Urothelium cell line (cell line): ENCODE measurements around the gene LDB2.

ENCODE experiments used
- DNase-seq: peaks from one replicate; pipeline ENCODE4 v3.0.0; 2011; ENCODE audit warnings: low spot score, mixed read lengths
- FAIRE-seq: peaks from 2 replicates; lab custom pipeline; 2011; peaks lifted over from hg19 to GRCh38; lab: Jason Lieb, UNC

Gene LDB2

DNA sequence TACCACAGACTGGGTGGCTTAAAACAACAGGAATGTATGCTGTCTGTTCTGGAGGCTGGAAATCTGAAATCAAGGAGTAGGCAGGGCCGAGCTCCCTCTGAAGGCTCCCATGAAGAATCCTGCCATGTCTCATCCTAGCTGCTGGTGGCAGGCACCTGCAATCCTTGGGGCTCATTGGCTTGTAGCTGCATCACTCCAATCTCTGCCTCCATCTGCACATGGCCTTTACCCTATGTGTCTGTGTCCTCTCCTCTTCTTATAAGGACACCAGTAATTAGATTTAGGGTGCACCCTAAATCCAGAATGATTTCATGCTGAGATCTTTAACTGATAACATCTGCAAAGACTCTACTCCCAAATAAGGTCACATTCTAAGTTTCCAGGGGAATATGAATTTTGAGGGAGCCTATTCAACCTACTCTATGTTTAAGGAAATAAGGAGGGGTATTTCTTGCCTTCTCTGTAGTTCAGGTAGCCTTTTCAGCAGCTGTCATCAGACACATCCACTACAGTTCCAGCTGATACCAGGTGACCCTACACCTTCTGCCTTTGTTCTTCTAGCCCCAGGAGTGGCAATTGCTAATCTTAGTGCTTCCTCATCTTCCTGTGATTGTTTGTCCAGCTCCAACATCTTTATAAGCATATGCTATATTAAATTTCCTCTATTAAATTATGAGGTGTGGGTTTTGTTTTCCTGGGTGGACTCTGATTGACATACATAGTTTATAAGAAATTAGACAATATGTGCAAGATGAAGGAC is 377.1 kb downstream of the LDB2 start:
- FAIRE-seq (no peak), DNase-seq (no peak)

DNA sequence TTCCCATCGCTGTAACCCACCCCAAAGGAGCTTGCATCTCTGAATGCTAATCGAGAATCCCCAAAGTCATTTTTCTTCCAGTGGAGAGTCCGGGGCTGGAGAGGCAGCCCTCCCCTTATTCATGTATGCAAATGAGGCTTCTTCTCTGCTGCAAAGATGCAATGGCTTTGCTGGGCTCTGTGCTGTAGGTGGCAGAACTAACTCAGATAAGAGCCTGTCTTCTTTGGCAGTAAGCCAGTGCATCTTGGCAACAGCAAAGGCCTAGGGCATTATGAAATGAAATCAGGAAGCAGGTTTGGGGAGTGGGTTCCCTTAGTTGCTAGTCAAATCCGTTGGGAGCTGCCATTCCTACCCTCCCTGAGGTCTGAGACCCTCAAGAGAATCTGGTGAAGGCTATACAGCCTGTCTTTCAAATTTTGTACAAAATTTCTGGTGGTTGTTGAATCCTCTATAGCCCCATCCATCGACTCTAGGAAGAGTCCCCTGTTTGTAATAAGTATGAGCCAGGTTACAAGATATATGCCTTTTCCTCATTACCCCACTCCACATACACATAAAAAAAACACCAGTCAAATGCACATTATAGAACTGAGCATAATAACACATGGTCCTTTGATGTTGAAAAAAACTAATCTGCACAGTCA is 381.5 kb downstream of the LDB2 start:
- FAIRE-seq (no peak), DNase-seq (no peak)

DNA sequence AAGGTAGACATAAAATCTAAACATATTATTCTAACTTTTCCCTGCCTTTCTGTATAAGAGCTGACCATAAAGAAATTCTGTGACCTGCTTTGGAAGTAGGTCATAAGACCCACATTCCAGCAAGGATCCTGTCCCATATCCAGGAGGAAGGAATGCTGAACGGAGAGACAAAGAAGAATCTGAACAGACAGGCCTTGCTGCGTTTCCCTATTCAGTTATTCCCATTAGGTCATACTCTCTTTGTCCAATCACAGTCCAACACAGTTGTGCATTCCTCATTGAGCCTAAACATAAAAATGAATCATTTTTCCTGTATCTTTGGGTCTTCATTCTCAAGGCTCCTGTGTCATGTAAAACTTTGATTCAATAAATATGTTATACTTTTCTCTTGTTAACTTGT is 384.6 kb downstream of the LDB2 start:
- FAIRE-seq (no peak), DNase-seq (no peak)

DNA sequence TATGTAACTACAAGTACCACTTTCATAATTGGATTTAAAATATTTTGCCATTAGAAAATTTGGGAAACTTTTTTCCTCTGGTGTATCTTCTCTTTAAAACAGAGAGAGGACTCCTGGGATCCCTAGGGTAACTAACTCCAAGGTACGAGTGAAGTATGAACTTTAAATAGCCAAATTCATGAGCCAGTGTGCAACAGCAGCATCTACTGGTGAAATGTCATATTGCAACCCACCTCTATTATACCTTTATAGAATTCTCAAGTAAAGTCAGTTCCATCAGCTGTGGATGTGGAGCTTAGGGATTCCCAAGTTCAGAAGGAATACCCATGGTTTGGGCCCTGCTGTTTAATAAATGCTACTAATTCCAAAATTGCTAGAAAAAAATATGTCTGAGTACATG is 389.5 kb downstream of the LDB2 start:
- no peak for DNase-seq
- FAIRE-seq: no peak

DNA sequence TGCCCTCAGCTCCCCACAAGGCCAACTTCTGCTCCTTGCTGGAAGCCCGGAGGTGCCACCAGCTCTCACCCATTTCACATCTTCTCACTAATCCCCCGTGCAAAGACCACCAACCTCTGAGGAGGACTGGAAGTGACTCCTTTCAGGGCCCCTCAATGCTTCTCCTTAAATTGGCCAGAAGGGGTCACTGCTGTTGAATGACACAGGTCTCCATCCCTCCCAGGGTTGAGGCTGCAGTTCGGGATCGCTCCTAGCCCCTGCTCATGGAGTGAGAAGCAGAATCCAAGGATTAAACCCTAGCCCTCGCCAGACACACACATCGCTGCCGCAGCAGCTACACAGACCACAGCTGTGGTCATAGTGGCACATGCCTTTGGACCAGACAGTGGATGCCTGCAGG is 392.7 kb downstream of the LDB2 start:
- no peak for FAIRE-seq
- no peak for DNase-seq

DNA sequence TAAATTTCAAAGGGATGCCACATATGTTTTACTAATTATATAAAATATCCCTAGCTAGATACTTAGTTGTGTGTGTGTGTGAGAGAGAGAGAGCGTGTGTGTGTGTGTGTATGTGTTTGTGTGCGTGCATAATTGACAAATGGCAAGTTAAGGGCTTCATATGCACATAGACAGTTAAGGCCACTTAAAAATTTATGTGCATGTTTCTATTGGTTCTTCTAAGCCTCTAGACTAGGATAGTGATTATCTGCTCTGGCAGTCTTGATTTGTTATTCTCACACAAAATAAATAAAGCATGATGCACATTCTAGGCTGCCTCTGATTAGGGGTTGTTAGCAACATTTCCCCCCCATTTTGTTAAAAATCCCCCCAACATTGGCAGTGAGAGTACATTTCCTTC is 393.2 kb downstream of the LDB2 start:
- no peak for DNase-seq
- no peak for FAIRE-seq

DNA sequence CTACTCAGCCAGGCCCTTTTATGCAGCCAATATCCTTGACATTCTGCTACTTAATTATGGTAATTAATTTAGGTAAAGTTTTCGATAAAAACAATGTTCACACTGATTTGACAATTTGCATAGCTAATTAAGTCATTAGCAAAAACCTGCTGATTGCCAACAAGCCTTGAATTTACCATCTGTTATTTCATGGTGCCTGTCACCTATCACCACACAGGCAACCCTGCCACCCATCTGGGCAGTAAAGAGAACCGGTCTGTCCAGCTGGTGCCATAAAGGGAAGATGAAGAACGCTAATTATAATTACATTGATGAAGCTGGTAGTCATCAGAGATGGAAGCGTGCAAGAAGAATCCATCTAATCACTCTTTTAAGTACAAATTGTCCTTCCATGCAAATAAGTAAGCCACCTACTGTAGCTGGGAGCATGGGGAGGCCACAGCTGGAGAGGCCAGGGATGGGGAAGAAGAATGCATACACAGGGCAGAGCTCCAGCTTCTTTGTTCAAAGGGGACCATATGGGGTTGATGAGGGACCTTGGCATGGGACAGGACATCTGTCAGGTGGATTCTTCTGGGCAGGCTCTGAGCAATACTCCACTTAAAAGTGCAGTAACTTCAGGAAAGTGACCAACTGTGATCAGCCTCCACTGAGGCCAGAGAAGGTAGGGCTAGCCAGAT is 394.9 kb downstream of the LDB2 start:
- DNase-seq (no peak), FAIRE-seq (no peak)

DNA sequence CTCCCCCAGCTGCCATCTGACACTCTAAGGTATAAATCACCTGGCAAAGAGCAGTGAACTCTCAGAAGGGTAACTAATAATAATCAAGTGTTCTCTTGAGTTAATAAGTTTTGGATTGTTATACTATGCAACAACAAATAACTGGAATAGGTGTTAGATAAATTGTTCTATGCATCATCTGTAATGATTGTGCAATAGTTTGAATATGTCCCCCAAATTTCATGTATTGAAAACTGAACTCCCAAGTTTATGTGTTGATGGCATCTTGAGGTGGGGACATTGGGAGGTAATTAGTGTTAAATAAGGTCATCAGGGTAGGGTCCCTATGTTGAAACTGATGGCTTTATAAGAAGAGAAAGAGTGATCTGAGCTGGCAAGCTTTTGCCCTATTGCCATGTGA is 399.5 kb downstream of the LDB2 start:
- no peak for FAIRE-seq
- no peak for DNase-seq

DNA sequence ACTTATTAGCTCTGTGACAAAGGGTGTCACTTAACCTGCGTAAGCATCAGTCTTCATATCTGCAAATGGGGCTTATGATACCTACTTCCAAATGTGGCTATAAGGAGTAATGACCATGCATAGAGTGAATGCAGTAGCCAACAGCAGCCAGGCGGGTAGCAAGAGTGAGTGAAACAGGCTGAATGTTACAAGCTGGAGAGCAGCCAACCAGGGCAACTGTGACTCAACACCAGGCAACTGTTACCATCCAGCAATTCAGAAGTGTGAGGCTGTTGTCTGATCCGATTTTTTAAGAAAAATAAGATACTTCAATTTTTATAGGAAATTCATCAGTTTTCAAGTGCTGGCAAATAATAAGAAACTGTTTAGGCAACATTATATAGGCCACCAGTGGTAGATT is 401.9 kb downstream of the LDB2 start:
- DNase-seq (peak; percentile 31), FAIRE-seq (no peak)

DNA sequence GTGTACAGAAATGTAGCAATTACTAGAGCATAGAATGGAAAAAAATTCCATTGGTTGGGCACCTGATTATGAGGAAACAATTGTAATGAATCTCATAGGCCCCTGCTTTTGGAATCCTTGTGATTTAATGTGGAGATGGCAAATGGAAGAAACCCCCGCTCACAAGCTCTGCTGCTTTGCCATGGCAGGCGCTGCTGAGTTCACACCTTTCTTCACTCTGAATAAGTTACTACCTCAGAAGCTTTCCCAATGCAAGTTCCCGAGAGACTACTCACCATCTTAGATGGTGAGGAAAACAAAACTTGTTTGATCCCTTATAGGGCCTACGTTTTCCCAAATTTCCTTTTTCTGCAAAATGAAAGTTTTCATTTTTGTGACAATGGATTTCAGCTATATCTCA is 405.6 kb downstream of the LDB2 start:
- no peak for FAIRE-seq
- DNase-seq: no peak

DNA sequence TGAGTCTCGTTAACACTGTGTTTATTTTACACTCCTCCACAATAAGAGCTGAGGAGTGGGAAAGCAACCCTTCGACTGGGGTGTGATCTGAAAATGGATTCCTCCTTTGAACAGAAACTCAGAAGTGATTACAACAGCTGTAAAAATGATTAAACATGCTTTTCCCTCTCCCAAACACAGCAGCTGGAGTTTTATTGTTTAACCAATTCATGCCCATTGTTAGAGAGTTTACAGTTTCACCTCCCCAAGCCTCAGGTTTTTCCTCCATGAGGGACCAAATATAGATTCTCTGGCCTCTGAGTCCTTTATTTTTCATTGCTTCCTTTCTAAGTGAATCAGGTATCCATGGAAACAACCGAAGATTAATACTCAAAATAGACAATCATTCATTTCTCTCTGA is 409.2 kb downstream of the LDB2 start:
- FAIRE-seq: no peak
- no peak for DNase-seq

DNA sequence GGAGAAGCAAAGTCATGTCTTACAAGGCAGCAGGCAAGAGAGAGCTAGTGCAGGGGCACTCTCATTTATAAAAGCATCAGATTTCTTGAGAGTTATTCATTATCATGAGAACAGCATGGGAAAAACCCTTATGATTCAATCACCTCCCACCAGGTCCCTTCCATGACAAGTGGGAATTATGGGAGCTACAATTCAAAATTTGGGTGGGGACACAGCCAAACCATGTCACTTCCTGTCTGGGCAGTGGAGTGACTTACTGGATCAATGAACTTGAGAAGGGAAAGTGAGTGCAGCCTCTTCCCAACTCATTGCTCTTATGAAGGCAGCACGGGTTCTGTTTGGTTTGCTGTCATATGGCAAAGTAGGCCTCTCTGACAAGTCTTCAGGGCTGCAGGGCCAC is 410.4 kb downstream of the LDB2 start:
- DNase-seq (no peak), FAIRE-seq (no peak)

DNA sequence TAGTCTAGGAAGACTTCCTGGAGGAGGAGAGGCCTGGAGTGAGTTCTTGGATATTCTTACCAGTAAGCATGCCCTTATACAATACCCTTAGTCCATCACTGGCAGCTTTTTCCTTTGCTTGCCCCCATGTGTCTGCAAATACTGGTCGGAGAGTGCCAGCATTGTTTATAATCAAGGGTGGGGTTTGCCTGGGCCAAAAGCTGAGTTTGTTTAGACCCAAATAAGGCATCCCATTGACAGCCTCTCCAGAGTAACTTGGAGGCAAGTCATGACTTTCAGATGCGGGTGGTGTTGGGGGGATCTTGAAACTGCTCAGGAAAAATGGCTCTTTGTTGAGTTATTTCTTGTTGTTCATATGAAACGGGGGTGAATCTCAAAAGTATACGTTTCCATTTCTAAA is 413.7 kb downstream of the LDB2 start:
- no peak for FAIRE-seq
- no peak for DNase-seq

DNA sequence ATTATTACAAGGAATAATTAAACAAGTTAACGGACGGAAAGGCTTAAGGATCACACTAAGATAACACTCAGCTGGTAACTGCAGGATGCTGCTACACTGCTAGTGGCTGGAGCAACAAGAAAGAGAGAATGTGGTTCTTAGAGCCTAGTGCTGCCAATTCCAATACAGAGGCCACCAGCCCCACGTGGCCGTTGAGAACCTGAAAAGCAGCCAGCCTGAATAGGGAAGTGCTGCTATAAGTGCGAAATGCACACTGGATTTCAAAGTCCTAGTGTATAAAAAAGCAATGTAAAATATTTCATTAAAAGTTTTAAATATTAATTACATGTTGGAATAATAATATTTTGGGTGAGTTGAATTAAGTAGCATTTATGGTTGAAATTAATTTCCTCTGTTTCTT is 414.9 kb downstream of the LDB2 start:
- FAIRE-seq (no peak), DNase-seq (no peak)

DNA sequence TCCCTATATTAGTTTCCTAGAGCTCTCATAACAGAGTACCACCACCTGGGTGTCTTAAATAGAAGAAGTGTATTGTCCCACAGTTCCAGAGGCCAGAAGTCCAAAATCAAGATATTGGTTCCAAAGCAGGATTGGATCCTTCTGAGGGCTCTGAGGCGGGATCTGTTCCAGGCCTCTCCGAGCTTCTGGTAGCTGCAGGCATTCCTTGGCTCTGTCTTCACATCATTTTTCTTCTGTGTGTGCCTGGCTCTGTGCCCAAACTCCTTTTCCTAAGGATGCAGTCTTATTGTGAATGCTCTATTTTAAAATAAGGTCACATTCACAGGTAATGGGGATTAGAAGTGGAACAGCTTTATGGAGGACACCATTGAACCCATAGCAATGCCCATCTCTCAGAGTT is 418.4 kb downstream of the LDB2 start:
- DNase-seq: no peak
- no peak for FAIRE-seq

DNA sequence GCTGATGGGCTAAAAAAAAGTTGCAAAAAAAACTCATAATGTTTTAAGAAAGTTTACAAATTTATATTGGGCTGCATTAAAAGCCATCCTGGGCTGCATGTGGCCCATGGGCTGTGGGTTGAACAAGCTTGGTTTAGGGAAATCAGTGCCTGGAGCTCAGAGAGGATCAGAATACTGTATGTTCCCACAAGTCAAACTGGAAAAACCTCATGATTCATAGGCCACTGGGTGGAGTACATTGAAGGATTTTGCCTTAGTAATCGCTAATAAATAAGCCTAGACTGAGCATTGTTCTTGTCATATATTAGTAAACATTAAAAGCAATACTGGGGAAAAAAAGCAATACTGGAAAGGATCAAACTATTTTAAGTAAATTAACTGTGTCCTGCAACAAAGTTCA is 425.9 kb downstream of the LDB2 start:
- DNase-seq (no peak), FAIRE-seq (no peak)

DNA sequence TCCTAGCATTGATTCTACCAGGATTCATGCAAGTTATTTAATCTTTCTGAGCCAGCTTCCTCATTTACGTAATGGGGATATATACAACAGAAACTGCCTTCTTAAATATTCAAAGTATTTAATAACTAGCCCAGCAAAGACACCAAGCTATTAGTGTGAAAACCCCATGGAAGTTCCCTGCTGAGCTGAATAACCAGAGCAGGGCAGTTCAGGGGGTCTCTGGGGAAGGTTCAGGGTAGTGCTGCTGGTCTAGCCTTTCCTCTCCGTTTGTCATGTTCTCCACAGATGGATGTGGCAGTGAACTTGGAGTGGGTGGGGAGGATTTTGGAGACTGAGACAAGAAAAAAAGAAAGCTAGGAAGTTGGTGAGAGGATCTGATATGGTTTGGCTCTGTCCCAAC is 431.4 kb downstream of the LDB2 start:
- DNase-seq (no peak), FAIRE-seq (no peak)

DNA sequence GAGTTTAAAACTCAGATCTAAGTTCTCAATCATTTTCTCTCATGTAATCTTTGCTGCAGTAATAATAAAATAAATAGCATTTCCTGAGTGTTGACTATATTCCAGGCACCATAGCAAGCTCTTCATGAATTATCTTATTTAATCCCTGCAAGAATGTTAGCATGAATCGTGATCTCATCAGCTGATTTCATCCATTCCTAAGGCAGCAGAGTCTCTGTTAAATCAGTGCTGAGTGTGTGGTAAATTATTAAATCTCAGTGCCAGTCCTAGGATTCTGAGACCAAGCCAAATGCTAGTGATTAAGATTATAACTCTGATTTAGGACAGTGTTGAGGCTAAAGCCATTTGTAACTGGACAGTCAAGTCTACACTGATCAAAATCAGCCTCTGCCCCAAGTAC is 431.9 kb downstream of the LDB2 start:
- DNase-seq (no peak), FAIRE-seq (no peak)

DNA sequence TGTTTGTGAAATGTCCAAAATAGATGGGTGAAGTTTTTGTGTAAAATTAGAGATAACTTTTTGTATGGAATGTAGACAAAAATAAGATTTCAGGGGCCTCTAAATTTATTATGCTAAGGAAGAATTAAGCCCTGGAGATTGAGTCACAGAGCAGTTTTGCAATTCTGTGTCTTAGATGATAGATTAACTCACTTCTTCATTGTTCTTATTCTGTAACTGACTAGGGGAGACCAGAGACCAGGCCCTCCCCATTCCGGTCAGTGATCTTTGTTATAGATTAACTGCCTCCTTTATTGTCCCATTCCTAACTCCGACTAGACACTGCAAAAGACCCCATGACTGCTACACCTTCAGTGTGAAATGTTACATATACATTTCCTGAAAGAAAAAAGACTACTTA is 433.8 kb downstream of the LDB2 start:
- DNase-seq: no peak

DNA sequence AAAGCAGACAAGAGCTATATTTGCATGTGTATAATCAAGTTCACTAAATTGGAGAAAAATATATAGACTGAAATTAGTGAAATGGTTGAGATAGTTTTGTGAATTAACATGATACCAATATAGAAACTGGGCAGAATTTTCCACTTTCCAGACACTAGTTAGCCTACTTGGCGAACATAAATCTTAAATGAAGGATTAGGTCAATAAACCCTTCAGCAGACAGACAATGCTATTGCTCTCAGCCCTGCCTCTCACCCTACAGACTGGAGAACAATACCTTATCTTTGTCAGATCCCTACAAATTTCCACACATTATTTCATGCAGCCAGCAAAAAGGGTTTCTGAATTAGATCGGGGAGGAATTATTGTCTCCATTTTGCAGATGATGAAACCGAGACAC is 435.8 kb downstream of the LDB2 start:
- DNase-seq (no peak), FAIRE-seq (no peak)

More for the DNA sequence above, 433.8 kb downstream of the LDB2 start:
- no peak for FAIRE-seq

DNA sequence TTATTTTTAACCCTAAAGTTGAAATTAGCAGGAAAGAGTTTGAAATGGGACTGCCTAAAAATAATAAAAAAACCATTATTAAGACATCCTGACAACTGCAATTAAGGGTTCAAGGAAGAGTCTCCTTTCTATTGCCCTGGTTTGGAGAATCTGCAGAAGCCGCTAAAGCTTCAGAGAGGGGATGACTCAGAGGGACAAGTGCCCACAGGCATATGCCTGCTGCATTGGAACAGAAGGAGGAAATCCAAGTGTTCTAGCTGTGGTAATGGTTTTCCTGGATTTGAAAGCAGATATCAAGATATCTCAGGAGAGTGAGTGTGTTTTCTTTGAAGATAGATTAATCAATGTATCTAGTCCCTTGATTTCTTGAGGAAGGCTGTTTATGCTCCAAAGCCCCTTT is 437.1 kb downstream of the LDB2 start:
- FAIRE-seq (no peak), DNase-seq (no peak)

DNA sequence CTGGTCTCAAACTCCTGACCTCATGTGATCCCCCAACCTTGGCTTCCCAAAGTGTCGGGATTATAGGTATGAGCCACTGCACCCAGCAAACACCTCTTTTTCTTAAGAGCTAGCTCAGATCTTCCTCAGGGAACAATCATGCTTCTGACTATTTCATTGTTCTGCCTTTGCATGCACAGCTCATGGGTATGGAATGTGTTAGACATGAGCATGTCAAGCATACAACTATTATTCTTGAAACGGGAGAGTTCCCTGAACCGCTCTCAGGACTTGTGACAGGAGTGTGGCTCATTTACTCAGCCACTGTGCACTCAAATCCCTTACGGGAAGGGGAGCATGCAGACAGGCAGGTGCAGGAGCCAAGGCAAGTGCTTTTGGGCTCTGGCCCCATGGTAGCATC is 440.5 kb downstream of the LDB2 start:
- DNase-seq: peak; percentile 25

More for the DNA sequence above, 440.5 kb downstream of the LDB2 start:
- FAIRE-seq: no peak
